H1 (cell line): ENCODE results near the gene WFDC8. TPM values are rescaled to one million over a fixed set of nuclear protein-coding genes. Genes with fewer than 3 reads are reported as not detected.

Source experiments
- CTCF ChIA-PET: fragments of 300-600 bp; sonication (Branson Sonifier 250); formaldehyde crosslinking; loops from one replicate; lab custom pipeline; 2021; ENCODE audit not compliant: partially characterized antibody; lab: Charles Lee
- POLR2A ChIA-PET: fragments of 300-600 bp; sonication (Branson Sonifier 250); formaldehyde crosslinking; loops from one replicate; lab custom pipeline; 2021; ENCODE audit warnings: inconsistent platforms; ENCODE audit not compliant: partially characterized antibody; lab: Charles Lee
- DNase-seq, 2 experiments: peaks; one replicate each; pipeline versions ENCODE4 v3.0.0 to v3.0.0-alpha.2; 2010 to 2022; ENCODE audit warnings: low spot score in 2 of 2, low read depth in 1 of 2, mixed read lengths in 1 of 2
- FAIRE-seq: peaks from 2 replicates; lab custom pipeline; 2011; peaks lifted over from hg19 to GRCh38; lab: Jason Lieb, UNC
- H2AFZ ChIP-seq: 2 replicates; pipeline ENCODE4 v1.8.1; 2012; ENCODE audit warnings: low read length, inconsistent platforms
- H2AK5ac ChIP-seq: 2 replicates; pipeline ENCODE4 v1.6.1; 2013; ENCODE audit warnings: low read depth, low read length
- H2BK120ac ChIP-seq: replicated peaks from 2 replicates; pipeline ENCODE3; 2013; ENCODE audit warnings: low read depth, low read length, inconsistent platforms
- H2BK12ac ChIP-seq: 2 replicates; pipeline ENCODE4 v1.6.1; 2013; ENCODE audit warnings: low read depth, low read length
- H2BK15ac ChIP-seq: 2 replicates; pipeline ENCODE4 v1.6.1; 2013; ENCODE audit warnings: low read length
- H2BK20ac ChIP-seq: 2 replicates; pipeline ENCODE4 v1.6.1; 2013; ENCODE audit warnings: low read length
- H2BK5ac ChIP-seq: 2 replicates; pipeline ENCODE4 v1.6.1; 2013; ENCODE audit warnings: low read depth, low read length
- H3K14ac ChIP-seq: 2 replicates; pipeline ENCODE4 v1.6.1; 2013; ENCODE audit warnings: inconsistent platforms; ENCODE audit not compliant: insufficient read length
- H3K18ac ChIP-seq: 2 replicates; pipeline ENCODE4 v1.6.1; 2013; ENCODE audit warnings: low read length; ENCODE audit errors: extremely low read depth
- H3K23ac ChIP-seq: 2 replicates; pipeline ENCODE4 v1.6.1; 2013; ENCODE audit warnings: inconsistent platforms; ENCODE audit not compliant: insufficient read length
- H3K23me2 ChIP-seq: 2 replicates; pipeline ENCODE4 v1.6.1; 2013; ENCODE audit warnings: low read depth, low read length
- H3K27ac ChIP-seq: 2 replicates; pipeline ENCODE4 v1.6.1; 2011; ENCODE audit warnings: low read depth, low read length, inconsistent platforms
- H3K27me3 ChIP-seq, 4 experiments: replicated peaks in 1 of 4; 1 replicate in 1 of 4; 2 replicates in 3 of 4; pipeline versions ENCODE4 v1.6.1 to v1.8.1; 2011 to 2013; ENCODE audit warnings: low read length in 3 of 4, mild to moderate bottlenecking in 3 of 4, inconsistent platforms in 2 of 4, mixed read lengths in 2 of 4, moderate library complexity in 1 of 4; ENCODE audit not compliant: control insufficient read depth in 3 of 4, insufficient read depth in 3 of 4; ENCODE audit errors: extremely low read depth in 1 of 4
- H3K36me3 ChIP-seq, 4 experiments: 2 replicates each; pipeline versions ENCODE4 v1.6.1 to v1.8.1; 2011 to 2013; ENCODE audit warnings: mild to moderate bottlenecking in 4 of 4, low read length in 3 of 4, moderate library complexity in 2 of 4, control low read depth in 1 of 4, inconsistent platforms in 1 of 4; ENCODE audit not compliant: insufficient read depth in 4 of 4, control insufficient read depth in 2 of 4
- H3K4ac ChIP-seq: replicated peaks from 2 replicates; pipeline ENCODE3; 2013; ENCODE audit warnings: low read length, low read depth, mixed read lengths, inconsistent platforms; ENCODE audit not compliant: insufficient read length
- H3K4me1 ChIP-seq, 4 experiments: replicated peaks in 1 of 4; 1 replicate in 1 of 4; 2 replicates in 3 of 4; pipeline versions ENCODE4 v1.6.1 to v1.8.1; 2011 to 2013; ENCODE audit warnings: low read length in 3 of 4, inconsistent platforms in 2 of 4, mixed read lengths in 1 of 4; ENCODE audit not compliant: insufficient read depth in 4 of 4, control insufficient read depth in 3 of 4
- H3K4me2 ChIP-seq, 2 experiments: 2 replicates each; pipeline versions ENCODE4 v1.6.1 to v1.8.1; 2011 to 2013; ENCODE audit warnings: low read depth in 2 of 2, low read length in 2 of 2, control low read depth in 1 of 2, inconsistent platforms in 1 of 2, mild to moderate bottlenecking in 1 of 2; ENCODE audit not compliant: insufficient read depth in 1 of 2
- H3K4me3 ChIP-seq, 4 experiments: fragments of 200-600, 300-600 bp in 1 of 4; sonication (generic), shearing (Covaris generic), sonication (Bioruptor Twin) in 1 of 4; 2 replicates each; pipeline versions ENCODE4 v1.5.1 to v1.8.1; 2011 to 2016; ENCODE audit warnings: low read length in 4 of 4, low read depth in 3 of 4, control low read depth in 2 of 4, inconsistent platforms in 2 of 4, mild to moderate bottlenecking in 2 of 4, mixed read lengths in 1 of 4, moderate library complexity in 1 of 4; ENCODE audit not compliant: insufficient read depth in 2 of 4; ENCODE audit errors: extremely low read depth in 1 of 4
- H3K56ac ChIP-seq: replicated peaks from 2 replicates; pipeline ENCODE3; 2013; ENCODE audit warnings: low read depth, mild to moderate bottlenecking, mixed read lengths, low read length, inconsistent platforms; ENCODE audit not compliant: insufficient read length
- H3K79me1 ChIP-seq: 2 replicates; pipeline ENCODE4 v1.6.1; 2013; ENCODE audit warnings: low read depth, low read length, control low read depth
- H3K79me2 ChIP-seq, 2 experiments: 2 replicates each; pipeline versions ENCODE4 v1.6.1 to v1.8.1; 2012 to 2013; ENCODE audit warnings: low read length in 2 of 2, mild to moderate bottlenecking in 2 of 2, inconsistent platforms in 1 of 2; ENCODE audit not compliant: insufficient read depth in 2 of 2, control insufficient read depth in 1 of 2
- H3K9ac ChIP-seq, 4 experiments: replicated peaks in 1 of 4; 1 replicate in 1 of 4; 2 replicates in 3 of 4; pipeline versions ENCODE4 v1.6.1 to v1.8.1; 2011 to 2013; ENCODE audit warnings: low read depth in 3 of 4, low read length in 3 of 4, control low read depth in 2 of 4, mild to moderate bottlenecking in 2 of 4, moderate library complexity in 2 of 4, inconsistent platforms in 1 of 4; ENCODE audit errors: extremely low read depth in 1 of 4
- H3K9me3 ChIP-seq, 2 experiments: 2 replicates each; pipeline versions ENCODE4 v1.6.1 to v1.8.1; 2012 to 2013; ENCODE audit warnings: mild to moderate bottlenecking in 2 of 2, moderate library complexity in 2 of 2, control low read depth in 1 of 2, inconsistent platforms in 1 of 2, low read depth in 1 of 2, low read length in 1 of 2, mixed read lengths in 1 of 2; ENCODE audit not compliant: insufficient read depth in 2 of 2
- H4K20me1 ChIP-seq, 2 experiments: replicated peaks in 1 of 2; 2 replicates each; pipeline versions ENCODE3 to v1.8.1; 2011 to 2013; ENCODE audit warnings: inconsistent platforms in 2 of 2, low read length in 2 of 2, mild to moderate bottlenecking in 1 of 2; ENCODE audit not compliant: insufficient read depth in 2 of 2, control insufficient read depth in 1 of 2
- H4K5ac ChIP-seq: 2 replicates; pipeline ENCODE4 v1.6.1; 2013; ENCODE audit warnings: low read length, low read depth, mixed read lengths, inconsistent platforms; ENCODE audit not compliant: insufficient read length
- H4K8ac ChIP-seq: 2 replicates; pipeline ENCODE4 v1.8.0; 2013; ENCODE audit warnings: mild to moderate bottlenecking, moderate library complexity, low read length, inconsistent platforms; ENCODE audit not compliant: insufficient read depth; ENCODE audit errors: extremely low read depth
- H4K91ac ChIP-seq: replicated peaks from 2 replicates; pipeline ENCODE3; 2013; ENCODE audit warnings: low read length, mixed read lengths, inconsistent platforms; ENCODE audit not compliant: insufficient read length
- BRCA1 ChIP-seq: IDR thresholded peaks from 2 replicates; pipeline ENCODE4 v1.6.1; 2012; ENCODE audit warnings: low read depth, low read length, improper control_type of control experiment
- CBX5 ChIP-seq: fragments of 300-800, 300-1000 bp; sonication (generic); IDR thresholded peaks from 2 replicates; pipeline ENCODE4 v1.7.1; 2016; ENCODE audit warnings: antibody characterized with exemption, low read length, low read depth
- CBX8 ChIP-seq: fragments of 300-800, 300-1000 bp; sonication (generic); IDR thresholded peaks from 2 replicates; pipeline ENCODE4 v1.7.1; 2016; ENCODE audit warnings: low read depth, low read length, borderline replicate concordance
- CHD2 ChIP-seq: IDR thresholded peaks from 2 replicates; pipeline ENCODE4 v1.6.1; 2012; ENCODE audit warnings: low read length, improper control_type of control experiment
- CREB1 ChIP-seq: IDR thresholded peaks from 2 replicates; pipeline ENCODE4 v1.6.1; 2012; ENCODE audit warnings: inconsistent platforms
- EGR1 ChIP-seq: IDR thresholded peaks from 2 replicates; pipeline ENCODE4 v1.6.1; 2011; ENCODE audit warnings: low read depth, low read length, borderline replicate concordance
- GTF2F1 ChIP-seq: IDR thresholded peaks from 2 replicates; pipeline ENCODE4 v1.6.1; 2012; ENCODE audit warnings: low read depth, low read length, improper control_type of control experiment, borderline replicate concordance
- KDM1A ChIP-seq: fragments of 200-600, 300-600 bp; sonication (generic); IDR thresholded peaks from 2 replicates; pipeline ENCODE4 v1.7.1; 2016; ENCODE audit warnings: mild to moderate bottlenecking, low read length, borderline replicate concordance
- KDM4A ChIP-seq: IDR thresholded peaks from one replicate; pipeline ENCODE4 v1.7.1; 2012; ENCODE audit warnings: low read depth, mild to moderate bottlenecking, moderate library complexity, low read length, inconsistent platforms; ENCODE audit not compliant: severe bottlenecking
- NRF1 ChIP-seq: IDR thresholded peaks from 2 replicates; pipeline ENCODE4 v1.6.1; 2011; ENCODE audit warnings: mild to moderate bottlenecking, low read depth, low read length, improper control_type of control experiment
- POLR2A ChIP-seq, 2 experiments: IDR thresholded peaks; 1 replicate in 1 of 2; 2 replicates in 1 of 2; pipeline ENCODE4 v1.6.1; 2011; ENCODE audit warnings: low read depth in 2 of 2, low read length in 2 of 2, mild to moderate bottlenecking in 2 of 2; ENCODE audit errors: control extremely low read depth in 1 of 2
- POU5F1 ChIP-seq: IDR thresholded peaks from 2 replicates; pipeline ENCODE4 v1.6.1; 2011; ENCODE audit warnings: low read depth, mild to moderate bottlenecking, low read length, moderate library complexity
- RFX5 ChIP-seq: IDR thresholded peaks from 2 replicates; pipeline ENCODE4 v1.6.1; 2011; ENCODE audit warnings: low read depth, low read length, improper control_type of control experiment, borderline replicate concordance
- SRF ChIP-seq: IDR thresholded peaks from 2 replicates; pipeline ENCODE4 v1.6.1; 2011; ENCODE audit warnings: mild to moderate bottlenecking, low read depth, low read length, moderate library complexity
- TEAD4 ChIP-seq: IDR thresholded peaks from 2 replicates; pipeline ENCODE4 v1.6.1; 2012; ENCODE audit warnings: low read depth, low read length, inconsistent platforms, mixed read lengths
- WGBS, 2 experiments: shearing (Covaris generic) in 1 of 2; methylation state at CpG; one replicate each; pipeline versions ENCODE4 v1.1.6 to v1.1.7; 2013 to 2015; ENCODE audit warnings: low lambda C conversion rate in 2 of 2, mixed read lengths in 2 of 2, inconsistent platforms in 1 of 2, low coverage in 1 of 2, missing lambda C conversion rate in 1 of 2; ENCODE audit not compliant: insufficient replicate concordance in 2 of 2, insufficient coverage in 1 of 2, insufficient read length in 1 of 2; ENCODE audit errors: extremely low coverage in 1 of 2, missing lambda C conversion rate in 1 of 2; 5-methylcytosine and 5-hydroxymethylcytosine counted together
- polyA plus RNA-seq, 7 experiments: library from polyadenylated mRNA; depleted of rRNA in 3 of 7; stranded (reverse) in 5 of 7; unstranded in 2 of 7; fragments of >200 nt in 5 of 7; fragments of 200-250 nt in 2 of 7; gene quantifications; 1 replicate in 5 of 7; 2 replicates in 1 of 7; 4 replicates in 1 of 7; pipeline versions ENCODE4 v1.2.1 to v1.2.3, GENCODE V29; 2011 to 2013; ENCODE audit warnings: missing spikeins in 2 of 7, mixed read lengths in 2 of 7
- total RNA-seq: library from RNA; stranded (reverse); fragmentation: NEBNext Ultra II Directional; extraction: Animal tissue kit (Norgen Biotek cat#: 25700); gene quantifications from 2 replicates; pipeline ENCODE4 v1.2.1, GENCODE V29; 2021

WFDC8 gene
- total and polyA plus RNA-seq, 2 of the 8 experiments (the other 6 are each of a cell fraction or from before 2014, with no cell fraction given): not detected

DNA sequence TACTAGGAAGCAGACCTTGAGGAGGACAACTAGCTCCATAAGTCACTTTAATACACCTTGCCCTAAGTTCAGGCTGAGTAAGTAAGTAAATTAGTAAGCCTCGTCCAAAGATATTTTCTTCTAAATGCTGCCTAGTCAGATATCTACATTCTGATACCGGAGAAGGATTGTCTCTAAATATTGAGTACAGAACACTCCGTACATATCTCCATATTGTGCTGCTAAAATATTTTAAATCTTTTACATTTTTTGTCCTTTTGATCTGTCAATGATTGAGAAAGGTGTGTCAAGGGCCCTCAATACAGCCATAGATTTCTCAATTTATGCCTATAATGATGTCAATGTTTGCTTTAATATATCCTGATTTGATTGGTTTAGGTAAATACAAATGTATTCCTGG lies 3.2 kb downstream of the WFDC8 start:
- no peak overlapping the region for H3K56ac ChIP-seq
- no peak overlapping the region for H2BK120ac ChIP-seq
- H3K18ac ChIP-seq: no peak overlapping the region
- no peak overlapping the region for H2AK5ac ChIP-seq
- no peaks in the 10 kb centered on the region for H3K79me1 ChIP-seq
- no peak overlapping the region for H3K27ac ChIP-seq
- no peak for FAIRE-seq
- H4K91ac ChIP-seq: no peak overlapping the region
- no peak overlapping the region for H3K14ac ChIP-seq
- no peak overlapping the region for H3K4ac ChIP-seq
- no peak overlapping the region for H4K8ac ChIP-seq
- WGBS, 2 experiments: 94% methylated on average over 3 of the region's 3 CpGs; no CpG with 5 or more reads in 1 of the 2 experiments
- H4K5ac ChIP-seq: no peak overlapping the region
- H2AFZ ChIP-seq: peak overlapping the region; percentile 46; the same call in 1 of the 2 replicates
- H3K4me2 ChIP-seq: no peak overlapping the region
- no peak overlapping the region for H3K23ac ChIP-seq
- no peak overlapping the region; the same call in 1 of the 2 replicates for H2BK12ac ChIP-seq
- peaks cover 0 to 5% (median 2%) of the 10 kb centered on the region in 4 experiments; a peak in 4 of 7 replicates for H3K4me1 ChIP-seq
- H3K79me2 ChIP-seq: no peaks in the 10 kb centered on the region
- POLR2A ChIA-PET: interaction anchor here (0.6 kb wide), 1 partner anchor 496 kb away, joined by 3 read pairs; no protein-coding TSS in a partner anchor
- H3K27me3 ChIP-seq: no peaks in the 10 kb centered on the region
- no peaks in the 10 kb centered on the region for H3K9me3 ChIP-seq
- no peak overlapping the region for H2BK5ac ChIP-seq
- H4K20me1 ChIP-seq: no peaks in the 10 kb centered on the region
- H3K4me3 ChIP-seq: no peak overlapping the region
- no peak overlapping the region for H3K9ac ChIP-seq
- H2BK15ac ChIP-seq: no peak overlapping the region
- H3K23me2 ChIP-seq: no peaks in the 10 kb centered on the region
- CTCF ChIA-PET: no interaction called here
- no peak for DNase-seq
- H2BK20ac ChIP-seq: no peak overlapping the region
- no peaks in the 10 kb centered on the region for H3K36me3 ChIP-seq
- TF ChIP-seq BRCA1 (no peak), NRF1 (no peak), TEAD4 (no peak), RFX5 (no peak), EGR1 (no peak), SRF (no peak), CREB1 (no peak), KDM1A (no peak), KDM4A (no peak), CHD2 (no peak), GTF2F1 (no peak), POLR2A (IDR thresholded peaks at IDR 0.05; ENCODE audit: control extremely low read depth in 1 of 2, low read depth in 2 of 2, low read length in 2 of 2) (no peak), CBX8 (no peak), CBX5 (no peak), POU5F1 (no peak)
